ENCODE data around the gene TXNDC11.

DNA sequence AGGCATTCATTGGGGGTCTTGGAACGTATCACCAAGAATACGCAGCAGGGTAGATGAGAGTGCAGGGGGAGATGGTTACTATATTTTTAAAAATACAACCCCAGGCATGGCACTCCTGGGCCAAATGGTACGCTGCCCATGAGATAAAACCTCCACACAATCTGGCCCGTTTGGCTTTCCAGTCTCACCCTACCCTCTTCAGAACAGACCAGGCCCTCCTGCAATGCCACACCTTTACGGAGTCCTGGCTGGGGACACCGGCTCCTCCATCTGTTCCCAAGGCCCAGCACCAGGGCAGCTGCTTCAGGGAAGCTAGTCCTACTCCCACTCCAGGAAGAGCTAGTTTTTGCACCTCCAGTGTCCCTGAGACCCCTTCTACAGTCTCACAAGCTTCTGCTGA is 50.0 kb downstream of the TXNDC11 start:
- TF ChIP-seq ZBTB21 (CRISPR knock-in tag; IDR thresholded peaks at IDR 0.05; ENCODE audit: borderline replicate concordance) (no peak), RELA (CRISPR knock-in tag; IDR thresholded peaks at IDR 0.05; ENCODE audit: borderline replicate concordance) (no peak), ZNF263 (CRISPR knock-in tag; IDR thresholded peaks at IDR 0.05; ENCODE audit: low read depth) (no peak), FOXJ3 (CRISPR knock-in tag; IDR thresholded peaks at IDR 0.05; ENCODE audit: borderline replicate concordance) (no peak), ZNF138 (CRISPR knock-in tag; conservative IDR thresholded peaks at IDR 0.05) (no peak), SP1 (CRISPR knock-in tag; conservative IDR thresholded peaks at IDR 0.05) (no peak), TP53 (CRISPR knock-in tag; IDR thresholded peaks at IDR 0.05) (no peak)
- TF ChIP-seq, protein P1, sequence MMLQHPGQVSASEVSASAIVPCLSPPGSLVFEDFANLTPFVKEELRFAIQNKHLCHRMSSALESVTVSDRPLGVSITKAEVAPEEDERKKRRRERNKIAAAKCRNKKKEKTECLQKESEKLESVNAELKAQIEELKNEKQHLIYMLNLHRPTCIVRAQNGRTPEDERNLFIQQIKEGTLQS (CRISPR knock-in tag; conservative IDR thresholded peaks at IDR 0.05), result no peak
- TF ChIP-seq, protein P2, sequence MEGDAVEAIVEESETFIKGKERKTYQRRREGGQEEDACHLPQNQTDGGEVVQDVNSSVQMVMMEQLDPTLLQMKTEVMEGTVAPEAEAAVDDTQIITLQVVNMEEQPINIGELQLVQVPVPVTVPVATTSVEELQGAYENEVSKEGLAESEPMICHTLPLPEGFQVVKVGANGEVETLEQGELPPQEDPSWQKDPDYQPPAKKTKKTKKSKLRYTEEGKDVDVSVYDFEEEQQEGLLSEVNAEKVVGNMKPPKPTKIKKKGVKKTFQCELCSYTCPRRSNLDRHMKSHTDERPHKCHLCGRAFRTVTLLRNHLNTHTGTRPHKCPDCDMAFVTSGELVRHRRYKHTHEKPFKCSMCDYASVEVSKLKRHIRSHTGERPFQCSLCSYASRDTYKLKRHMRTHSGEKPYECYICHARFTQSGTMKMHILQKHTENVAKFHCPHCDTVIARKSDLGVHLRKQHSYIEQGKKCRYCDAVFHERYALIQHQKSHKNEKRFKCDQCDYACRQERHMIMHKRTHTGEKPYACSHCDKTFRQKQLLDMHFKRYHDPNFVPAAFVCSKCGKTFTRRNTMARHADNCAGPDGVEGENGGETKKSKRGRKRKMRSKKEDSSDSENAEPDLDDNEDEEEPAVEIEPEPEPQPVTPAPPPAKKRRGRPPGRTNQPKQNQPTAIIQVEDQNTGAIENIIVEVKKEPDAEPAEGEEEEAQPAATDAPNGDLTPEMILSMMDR (IDR thresholded peaks at IDR 0.05), result no peak
- TF ChIP-seq, protein P3, sequence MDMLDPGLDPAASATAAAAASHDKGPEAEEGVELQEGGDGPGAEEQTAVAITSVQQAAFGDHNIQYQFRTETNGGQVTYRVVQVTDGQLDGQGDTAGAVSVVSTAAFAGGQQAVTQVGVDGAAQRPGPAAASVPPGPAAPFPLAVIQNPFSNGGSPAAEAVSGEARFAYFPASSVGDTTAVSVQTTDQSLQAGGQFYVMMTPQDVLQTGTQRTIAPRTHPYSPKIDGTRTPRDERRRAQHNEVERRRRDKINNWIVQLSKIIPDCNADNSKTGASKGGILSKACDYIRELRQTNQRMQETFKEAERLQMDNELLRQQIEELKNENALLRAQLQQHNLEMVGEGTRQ (CRISPR knock-in tag; IDR thresholded peaks at IDR 0.05), result no peak
- TF ChIP-seq, protein P4, sequence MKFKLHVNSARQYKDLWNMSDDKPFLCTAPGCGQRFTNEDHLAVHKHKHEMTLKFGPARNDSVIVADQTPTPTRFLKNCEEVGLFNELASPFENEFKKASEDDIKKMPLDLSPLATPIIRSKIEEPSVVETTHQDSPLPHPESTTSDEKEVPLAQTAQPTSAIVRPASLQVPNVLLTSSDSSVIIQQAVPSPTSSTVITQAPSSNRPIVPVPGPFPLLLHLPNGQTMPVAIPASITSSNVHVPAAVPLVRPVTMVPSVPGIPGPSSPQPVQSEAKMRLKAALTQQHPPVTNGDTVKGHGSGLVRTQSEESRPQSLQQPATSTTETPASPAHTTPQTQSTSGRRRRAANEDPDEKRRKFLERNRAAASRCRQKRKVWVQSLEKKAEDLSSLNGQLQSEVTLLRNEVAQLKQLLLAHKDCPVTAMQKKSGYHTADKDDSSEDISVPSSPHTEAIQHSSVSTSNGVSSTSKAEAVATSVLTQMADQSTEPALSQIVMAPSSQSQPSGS (CRISPR knock-in tag; IDR thresholded peaks at IDR 0.05; ENCODE audit: borderline replicate concordance, low read depth), result no peak
- TF ChIP-seq, protein P5, sequence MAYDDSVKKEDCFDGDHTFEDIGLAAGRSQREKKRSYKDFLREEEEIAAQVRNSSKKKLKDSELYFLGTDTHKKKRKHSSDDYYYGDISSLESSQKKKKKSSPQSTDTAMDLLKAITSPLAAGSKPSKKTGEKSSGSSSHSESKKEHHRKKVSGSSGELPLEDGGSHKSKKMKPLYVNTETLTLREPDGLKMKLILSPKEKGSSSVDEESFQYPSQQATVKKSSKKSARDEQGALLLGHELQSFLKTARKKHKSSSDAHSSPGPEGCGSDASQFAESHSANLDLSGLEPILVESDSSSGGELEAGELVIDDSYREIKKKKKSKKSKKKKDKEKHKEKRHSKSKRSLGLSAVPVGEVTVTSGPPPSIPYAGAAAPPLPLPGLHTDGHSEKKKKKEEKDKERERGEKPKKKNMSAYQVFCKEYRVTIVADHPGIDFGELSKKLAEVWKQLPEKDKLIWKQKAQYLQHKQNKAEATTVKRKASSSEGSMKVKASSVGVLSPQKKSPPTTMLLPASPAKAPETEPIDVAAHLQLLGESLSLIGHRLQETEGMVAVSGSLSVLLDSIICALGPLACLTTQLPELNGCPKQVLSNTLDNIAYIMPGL (CRISPR knock-in tag; IDR thresholded peaks at IDR 0.05), result no peak
- TF ChIP-seq, protein P6, sequence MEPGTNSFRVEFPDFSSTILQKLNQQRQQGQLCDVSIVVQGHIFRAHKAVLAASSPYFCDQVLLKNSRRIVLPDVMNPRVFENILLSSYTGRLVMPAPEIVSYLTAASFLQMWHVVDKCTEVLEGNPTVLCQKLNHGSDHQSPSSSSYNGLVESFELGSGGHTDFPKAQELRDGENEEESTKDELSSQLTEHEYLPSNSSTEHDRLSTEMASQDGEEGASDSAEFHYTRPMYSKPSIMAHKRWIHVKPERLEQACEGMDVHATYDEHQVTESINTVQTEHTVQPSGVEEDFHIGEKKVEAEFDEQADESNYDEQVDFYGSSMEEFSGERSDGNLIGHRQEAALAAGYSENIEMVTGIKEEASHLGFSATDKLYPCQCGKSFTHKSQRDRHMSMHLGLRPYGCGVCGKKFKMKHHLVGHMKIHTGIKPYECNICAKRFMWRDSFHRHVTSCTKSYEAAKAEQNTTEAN (CRISPR knock-in tag; IDR thresholded peaks at IDR 0.05), result no peak
